Stimulated activated CD8-positive, alpha-beta memory T cell treated with anti-CD3 and anti-CD28 coated beads, Interleukin-7, amount 100 ng/mL, for 24 hours (primary cell): Measurements from ENCODE around the gene GIT2.
"Not testable (repeated sequence)": the region's sequence is repeated elsewhere in the genome, so short reads cannot be mapped to it uniquely, and the experiment has no call there.

Experiments used
- DNase-seq: peaks from one replicate; pipeline ENCODE4 v3.0.0-alpha.2; 2020; ENCODE audit warnings: low read depth

Gene GIT2

GRCh38 chr12:109995686-109996482, at the start of gene GIT2:
GIT2 (minus strand) TSS chr12:109996368; CDS start chr12:109996224, 144 bp downstream.
- DNase-seq: peak; percentile 83

- DNase-seq: no peak
Observed at GRCh38 chr12:110042264-110042663, 46.1 kb upstream of the GIT2 start.

- no peak for DNase-seq
Observed at GRCh38 chr12:110039085-110039807, 43.1 kb upstream of the GIT2 start.

GRCh38 chr12:110038741-110039084, 42.5 kb upstream of the GIT2 start:
- no peak for DNase-seq

- DNase-seq: no peak
Observed at GRCh38 chr12:110037315-110037714, 41.1 kb upstream of the GIT2 start.

- DNase-seq: no peak
Observed at GRCh38 chr12:110035534-110036104, 39.5 kb upstream of the GIT2 start.

GRCh38 chr12:110033888-110034287, 37.7 kb upstream of the GIT2 start:
- DNase-seq: no peak

- no peak for DNase-seq
Observed at GRCh38 chr12:110029290-110029815, 33.2 kb upstream of the GIT2 start.

- DNase-seq: no peak
Observed at GRCh38 chr12:110028323-110028722, 32.2 kb upstream of the GIT2 start.

GRCh38 chr12:110024051-110024450, 27.9 kb upstream of the GIT2 start:
- DNase-seq: no peak

GRCh38 chr12:110023059-110023980, 27.2 kb upstream of the GIT2 start:
- no peak for DNase-seq

- DNase-seq: no peak
Observed at GRCh38 chr12:110020956-110021355, 24.8 kb upstream of the GIT2 start.

- DNase-seq: no peak
Observed at GRCh38 chr12:110015132-110015531, 19.0 kb upstream of the GIT2 start.

- DNase-seq: no peak
Observed at GRCh38 chr12:110012659-110013058, 16.5 kb upstream of the GIT2 start.

- no peak for DNase-seq
Observed at GRCh38 chr12:110012137-110012536, 16.0 kb upstream of the GIT2 start.

- no peak for DNase-seq
Observed at GRCh38 chr12:110010853-110011723, 14.9 kb upstream of the GIT2 start.

- DNase-seq: not testable (repeated sequence)
Observed at GRCh38 chr12:110008681-110009398, 12.7 kb upstream of the GIT2 start.

- DNase-seq: no peak
Observed at GRCh38 chr12:110007881-110008280, 11.7 kb upstream of the GIT2 start.

- no peak for DNase-seq
Observed at GRCh38 chr12:110006115-110006514, 9.9 kb upstream of the GIT2 start.

- no peak for DNase-seq
Observed at GRCh38 chr12:110005319-110005973, 9.3 kb upstream of the GIT2 start.
